Suprapubic skin (tissue), 4 donors: Measurements from ENCODE around the gene RNASE8.

Source experiments
- CTCF ChIP-seq, 2 donors: fragments of 200-600 bp in 1 of 2; fragments of 450-650 bp in 1 of 2; sonication (generic) in 1 of 2; IDR thresholded peaks; one replicate each; pipeline ENCODE4 v1.5.1; 2016 to 2019; ENCODE audit warnings: antibody characterized with exemption in 2 of 2, mild to moderate bottlenecking in 1 of 2, moderate library complexity in 1 of 2
- EP300 ChIP-seq: sonication (generic); formaldehyde crosslinking; IDR thresholded peaks from one replicate; pipeline ENCODE4 v1.6.1; 2017; ENCODE audit warnings: antibody characterized with exemption
- POLR2A ChIP-seq, 2 donors: fragments of 450-650 bp; IDR thresholded peaks; one replicate each; pipeline ENCODE4 v1.6.1; 2017; ENCODE audit warnings: antibody characterized with exemption in 2 of 2, mild to moderate bottlenecking in 2 of 2, moderate library complexity in 2 of 2
- POLR2AphosphoS5 ChIP-seq, 3 donors: sonication (generic); formaldehyde crosslinking; IDR thresholded peaks; one replicate each; pipeline ENCODE4 v1.6.1; 2017; ENCODE audit warnings: antibody characterized with exemption in 3 of 3

GRCh38 chr14:21049271-21049673 lies 8.3 kb upstream of the RNASE8 start:
- TF ChIP-seq CTCF (IDR thresholded peaks at IDR 0.05) (no peak), POLR2AphosphoS5 (IDR thresholded peaks at IDR 0.05) (no peak), POLR2A (IDR thresholded peaks at IDR 0.05) (no peak), EP300 (no peak)
